ENCODE measurements around the gene UNC79.

GRCh38 chr14:93476305-93476704 lies 45.6 kb downstream of the UNC79 start:
- TF ChIP-seq CTCF (IDR thresholded peaks at IDR 0.05): no peak
- TF ChIP-seq POLR2A (IDR thresholded peaks at IDR 0.05): no peak
